CD14-positive monocyte (primary cell): ENCODE data around the gene C15orf61. TPM values are rescaled to one million over a fixed set of nuclear protein-coding genes. Genes with fewer than 3 reads are reported as not detected.
A peak's percentile ranks its signal among the peaks of the same experiment; 100 is the strongest.

Experiments
- DNase-seq, 3 donors: peaks; one replicate each; pipeline ENCODE4 v3.0.0-alpha.2; 2011 to 2022
- H2AFZ ChIP-seq: 2 replicates; pipeline ENCODE4 v1.6.0; 2012; ENCODE audit warnings: mild to moderate bottlenecking, low read depth, low read length, inconsistent platforms; ENCODE audit not compliant: insufficient read depth, poor library complexity, severe bottlenecking
- H3K27ac ChIP-seq, 2 donors: 1 replicate in 1 of 2; 2 replicates in 1 of 2; pipeline ENCODE4 v1.5.1; 2012 to 2013; ENCODE audit warnings: low read length in 2 of 2, control low read depth in 1 of 2, inconsistent platforms in 1 of 2, low read depth in 1 of 2, mild to moderate bottlenecking in 1 of 2
- H3K27me3 ChIP-seq, 2 donors: one replicate each; pipeline versions ENCODE4 v1.6.0 to v1.6.1; 2011 to 2013; ENCODE audit warnings: low read length in 2 of 2; ENCODE audit not compliant: control insufficient read depth in 2 of 2, insufficient read depth in 2 of 2
- H3K36me3 ChIP-seq, 2 donors: replicated peaks in 1 of 2; 1 replicate in 1 of 2; 2 replicates in 1 of 2; pipeline versions ENCODE4 v1.5.1 to v1.6.1; 2012 to 2013; ENCODE audit warnings: low read length in 2 of 2, control low read depth in 1 of 2, inconsistent platforms in 1 of 2, mild to moderate bottlenecking in 1 of 2; ENCODE audit not compliant: insufficient read depth in 2 of 2, control insufficient read depth in 1 of 2
- H3K4me1 ChIP-seq, 2 donors: 1 replicate in 1 of 2; 2 replicates in 1 of 2; pipeline versions ENCODE4 v1.5.1 to v1.6.1; 2012 to 2013; ENCODE audit warnings: low read length in 2 of 2, control low read depth in 1 of 2, inconsistent platforms in 1 of 2, mild to moderate bottlenecking in 1 of 2, moderate library complexity in 1 of 2; ENCODE audit not compliant: insufficient read depth in 2 of 2, control insufficient read depth in 1 of 2
- H3K4me2 ChIP-seq: replicated peaks from 2 replicates; pipeline ENCODE3; 2012; ENCODE audit warnings: low read length, moderate library complexity, mild to moderate bottlenecking; ENCODE audit not compliant: poor library complexity, severe bottlenecking; ENCODE audit errors: extremely low read depth
- H3K4me3 ChIP-seq, 3 experiments: fragments of 200-600 bp in 1 of 3; sonication (generic) in 1 of 3; replicated peaks in 1 of 3; 1 replicate in 2 of 3; 2 replicates in 1 of 3; pipeline ENCODE4 v1.5.1; 2011 to 2013; ENCODE audit warnings: low read length in 3 of 3, mild to moderate bottlenecking in 3 of 3, control low read depth in 2 of 3, low read depth in 2 of 3, inconsistent platforms in 1 of 3, moderate library complexity in 1 of 3
- H3K79me2 ChIP-seq: 2 replicates; pipeline ENCODE4 v1.6.0; 2012; ENCODE audit warnings: mild to moderate bottlenecking, control low read depth, inconsistent platforms, low read length, moderate library complexity; ENCODE audit not compliant: insufficient read depth
- H3K9ac ChIP-seq: 2 replicates; pipeline ENCODE4 v1.6.0; 2017; ENCODE audit warnings: low read length, mild to moderate bottlenecking; ENCODE audit not compliant: insufficient read depth, poor library complexity, severe bottlenecking
- H3K9me3 ChIP-seq, 2 donors: replicated peaks in 1 of 2; 1 replicate in 1 of 2; 2 replicates in 1 of 2; pipeline versions ENCODE4 v1.5.1 to v1.6.1; 2012 to 2013; ENCODE audit warnings: low read length in 2 of 2, control low read depth in 1 of 2; ENCODE audit not compliant: control insufficient read depth in 1 of 2, insufficient read depth in 1 of 2
- H4K20me1 ChIP-seq: 2 replicates; pipeline ENCODE4 v1.6.0; 2012; ENCODE audit warnings: mild to moderate bottlenecking, low read length, control low read depth, moderate library complexity; ENCODE audit not compliant: insufficient read depth
- H3K27ac Mint-ChIP-seq, 7 donors: one replicate each; pipeline ENCODE4 v1.8.0; 2020; ENCODE audit warnings: mild to moderate bottlenecking in 7 of 7, mixed read lengths in 7 of 7, moderate library complexity in 6 of 7, inconsistent platforms in 2 of 7
- H3K27me3 Mint-ChIP-seq, 3 donors: one replicate each; pipeline ENCODE4 v1.8.0; 2021 to 2022; ENCODE audit warnings: low read depth in 3 of 3, mild to moderate bottlenecking in 3 of 3, mixed read lengths in 3 of 3, moderate library complexity in 3 of 3, inconsistent platforms in 1 of 3
- H3K36me3 Mint-ChIP-seq, 2 donors: one replicate each; pipeline ENCODE4 v1.8.0; 2020; ENCODE audit warnings: mixed read lengths in 2 of 2, inconsistent platforms in 1 of 2, mild to moderate bottlenecking in 1 of 2
- H3K4me1 Mint-ChIP-seq: one replicate; pipeline ENCODE4 v1.8.0; 2020; ENCODE audit warnings: mild to moderate bottlenecking, mixed read lengths
- H3K4me3 Mint-ChIP-seq, 2 donors: one replicate each; pipeline ENCODE4 v1.8.0; 2020; ENCODE audit warnings: mild to moderate bottlenecking in 2 of 2, mixed read lengths in 2 of 2, moderate library complexity in 1 of 2
- H3K9me3 Mint-ChIP-seq, 7 donors: one replicate each; pipeline ENCODE4 v1.8.0; 2020 to 2022; ENCODE audit warnings: mixed read lengths in 7 of 7, mild to moderate bottlenecking in 6 of 7, moderate library complexity in 6 of 7, inconsistent platforms in 2 of 7
- WGBS: methylation state at CpG from one replicate; pipeline ENCODE4 v1.1.5; 2013; ENCODE audit warnings: missing lambda C conversion rate; ENCODE audit not compliant: insufficient coverage; 5-methylcytosine and 5-hydroxymethylcytosine counted together
- intact Hi-C, 2 donors: fragments of 100-400 bp; cut with micrococcal nuclease; formaldehyde crosslinking; loops; one replicate each; pipeline versions ENCODE4 v1.15.0 to v1.15.1; 2023
- polyA plus RNA-seq, 3 donors: library from polyadenylated mRNA; depleted of rRNA in 1 of 3; unstranded in 2 of 3; stranded (reverse) in 1 of 3; fragments of 300-500 nt in 2 of 3; fragments of >200 nt in 1 of 3; fragmentation: Illumina TruSeq in 2 of 3; gene quantifications; 1 replicate in 2 of 3; 2 replicates in 1 of 3; pipeline ENCODE4 v1.2.3, GENCODE V29; 2012 to 2021
- TF ChIP-seq, protein P1 (sequence below): fragments of 200-600 bp; IDR thresholded peaks from one replicate; pipeline ENCODE4 v1.8.0; 2022; ENCODE audit warnings: antibody characterized with exemption, mild to moderate bottlenecking

The C15orf61 gene
- polyA plus RNA-seq, 3 donors: 3.2 to 3.9 (median 3.6) TPM

DNA sequence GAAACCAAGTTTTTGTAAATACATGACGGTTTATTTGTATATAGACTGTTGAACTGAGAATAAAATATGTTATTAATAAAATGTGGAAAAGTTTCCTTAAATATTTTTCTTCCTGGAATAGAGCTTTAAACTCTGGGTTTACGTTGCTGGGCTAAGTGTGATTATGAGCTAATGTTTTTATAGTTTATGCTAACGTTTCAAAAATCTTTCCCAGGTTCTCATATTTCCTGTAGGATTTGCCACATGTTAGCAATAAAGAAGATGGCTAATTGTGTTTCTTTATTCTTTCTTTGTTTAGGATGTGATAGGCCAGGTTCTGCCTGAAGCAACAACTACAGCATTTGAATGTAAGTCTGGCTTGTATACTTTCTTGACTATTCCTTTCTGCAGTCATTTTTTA is 28.8 kb downstream of the C15orf61 start:
- H3K4me1 Mint-ChIP-seq: peaks cover 25% of the 10 kb centered on the region
- intact Hi-C loops: no loop called here
- H3K9ac ChIP-seq: no peak overlapping the region
- H4K20me1 ChIP-seq: no peaks in the 10 kb centered on the region
- H3K36me3 Mint-ChIP-seq: peaks cover 45 to 55% of the 10 kb centered on the region in 2 donors
- H3K9me3 ChIP-seq: no peaks in the 10 kb centered on the region
- no peak overlapping the region for H3K4me3 ChIP-seq
- DNase-seq: no peak
- H3K9me3 Mint-ChIP-seq: no peaks in the 10 kb centered on the region
- no peaks in the 10 kb centered on the region for H3K27me3 Mint-ChIP-seq
- TF ChIP-seq, protein P1, sequence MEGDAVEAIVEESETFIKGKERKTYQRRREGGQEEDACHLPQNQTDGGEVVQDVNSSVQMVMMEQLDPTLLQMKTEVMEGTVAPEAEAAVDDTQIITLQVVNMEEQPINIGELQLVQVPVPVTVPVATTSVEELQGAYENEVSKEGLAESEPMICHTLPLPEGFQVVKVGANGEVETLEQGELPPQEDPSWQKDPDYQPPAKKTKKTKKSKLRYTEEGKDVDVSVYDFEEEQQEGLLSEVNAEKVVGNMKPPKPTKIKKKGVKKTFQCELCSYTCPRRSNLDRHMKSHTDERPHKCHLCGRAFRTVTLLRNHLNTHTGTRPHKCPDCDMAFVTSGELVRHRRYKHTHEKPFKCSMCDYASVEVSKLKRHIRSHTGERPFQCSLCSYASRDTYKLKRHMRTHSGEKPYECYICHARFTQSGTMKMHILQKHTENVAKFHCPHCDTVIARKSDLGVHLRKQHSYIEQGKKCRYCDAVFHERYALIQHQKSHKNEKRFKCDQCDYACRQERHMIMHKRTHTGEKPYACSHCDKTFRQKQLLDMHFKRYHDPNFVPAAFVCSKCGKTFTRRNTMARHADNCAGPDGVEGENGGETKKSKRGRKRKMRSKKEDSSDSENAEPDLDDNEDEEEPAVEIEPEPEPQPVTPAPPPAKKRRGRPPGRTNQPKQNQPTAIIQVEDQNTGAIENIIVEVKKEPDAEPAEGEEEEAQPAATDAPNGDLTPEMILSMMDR: no peak
- H3K4me1 ChIP-seq: no peaks in the 10 kb centered on the region
- no peak overlapping the region for H2AFZ ChIP-seq
- H3K4me3 Mint-ChIP-seq: no peak overlapping the region
- no CpG with 5 or more reads among the region's 3 CpGs for WGBS
- H3K4me2 ChIP-seq: no peak overlapping the region
- H3K27ac ChIP-seq: no peak overlapping the region
- H3K36me3 ChIP-seq: peaks cover 35 to 68% of the 10 kb centered on the region in 2 donors
- peak overlapping the region in 1 of 7 donors; percentile 38 for H3K27ac Mint-ChIP-seq
- H3K79me2 ChIP-seq: peaks cover 6% of the 10 kb centered on the region
- H3K27me3 ChIP-seq: no peaks in the 10 kb centered on the region

DNA sequence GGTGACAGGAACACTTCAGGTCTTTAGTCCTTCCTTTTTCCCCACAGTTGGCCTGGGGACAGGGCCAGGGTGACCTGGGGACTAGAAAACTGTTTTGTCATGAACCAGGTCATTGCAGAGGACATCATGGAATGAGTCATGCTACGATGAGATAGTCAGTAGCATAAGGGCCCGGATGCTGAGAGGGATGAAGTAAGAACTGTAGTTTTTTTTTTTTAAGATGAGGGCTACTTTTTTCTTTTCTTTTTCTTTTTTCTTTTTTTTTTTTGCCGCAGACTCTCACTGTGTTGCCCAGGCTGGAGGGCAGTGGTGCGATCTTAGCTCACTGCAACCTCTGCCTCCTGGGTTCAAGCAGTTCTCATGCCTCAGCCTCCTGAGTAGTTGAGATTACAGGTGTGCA is 29.6 kb downstream of the C15orf61 start:
- H4K20me1 ChIP-seq: no peaks in the 10 kb centered on the region
- no peaks in the 10 kb centered on the region for H3K4me1 ChIP-seq
- Mint-ChIP-seq H3K4me1 (peaks cover 18% of the 10 kb centered on the region), H3K4me3 (no peak overlapping the region), H3K36me3 (peaks cover 44 to 58% of the 10 kb centered on the region in 2 donors), H3K9me3 (no peaks in the 10 kb centered on the region), H3K27me3 (no peaks in the 10 kb centered on the region), H3K27ac (peak overlapping the region in 6 of 7 donors; percentile 31 to 60 (median 48))
- DNase-seq: peak; percentile 21 to 62 (median 25)
- intact Hi-C loops: no loop called here
- no peaks in the 10 kb centered on the region for H3K9me3 ChIP-seq
- H3K4me3 ChIP-seq: no peak overlapping the region
- H3K4me2 ChIP-seq: no peak overlapping the region
- WGBS: no CpG with 5 or more reads among the region's 4 CpGs
- H3K36me3 ChIP-seq: peaks cover 42 to 70% of the 10 kb centered on the region in 2 donors
- TF ChIP-seq, protein P1: no peak
- no peak overlapping the region for H2AFZ ChIP-seq
- H3K27me3 ChIP-seq: no peaks in the 10 kb centered on the region
- H3K27ac ChIP-seq: no peak overlapping the region
- peaks cover 6% of the 10 kb centered on the region for H3K79me2 ChIP-seq
- H3K9ac ChIP-seq: no peak overlapping the region
